Ovary (tissue), 3 donors: ENCODE measurements around the gene PIGU.

ENCODE experiments used
- EP300 ChIP-seq: sonication (generic); formaldehyde crosslinking; IDR thresholded peaks from one replicate; pipeline ENCODE4 v1.6.1; 2017; ENCODE audit warnings: antibody characterized with exemption
- POLR2A ChIP-seq: fragments of 450-650 bp; IDR thresholded peaks from one replicate; pipeline ENCODE4 v1.6.1; 2017; ENCODE audit warnings: antibody characterized with exemption, mild to moderate bottlenecking, moderate library complexity
- TF ChIP-seq, protein P1 (sequence below), 3 donors: fragments of 450-650 bp in 2 of 3; fragments of 200-600 bp in 1 of 3; IDR thresholded peaks; one replicate each; pipeline versions ENCODE4 v1.5.1 to v1.8.0; 2016 to 2022; ENCODE audit warnings: antibody characterized with exemption in 3 of 3, mild to moderate bottlenecking in 1 of 3
- donor health status: DM: no; HTN: no; CAD: no.

DNA sequence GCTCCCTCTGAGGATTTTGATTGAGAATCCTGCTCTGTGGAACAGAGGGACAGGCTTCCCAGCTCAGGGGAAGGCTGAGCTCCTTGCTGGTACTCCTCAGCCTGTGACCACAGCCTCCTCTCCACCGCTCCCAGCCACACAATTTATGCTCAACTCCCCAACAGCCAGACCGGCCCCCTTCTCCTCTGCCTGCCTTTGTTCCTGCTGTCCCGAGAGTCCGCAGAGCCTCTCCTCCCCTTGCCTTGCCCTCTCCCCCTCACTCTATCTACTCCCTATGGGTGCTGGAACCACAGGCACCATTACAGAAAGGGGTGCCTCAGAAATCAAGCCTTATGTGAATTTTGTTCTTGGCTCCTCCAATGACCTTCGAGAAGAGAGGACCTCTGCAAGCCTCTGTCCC lies 102.5 kb downstream of the PIGU start:
- TF ChIP-seq, protein P1, sequence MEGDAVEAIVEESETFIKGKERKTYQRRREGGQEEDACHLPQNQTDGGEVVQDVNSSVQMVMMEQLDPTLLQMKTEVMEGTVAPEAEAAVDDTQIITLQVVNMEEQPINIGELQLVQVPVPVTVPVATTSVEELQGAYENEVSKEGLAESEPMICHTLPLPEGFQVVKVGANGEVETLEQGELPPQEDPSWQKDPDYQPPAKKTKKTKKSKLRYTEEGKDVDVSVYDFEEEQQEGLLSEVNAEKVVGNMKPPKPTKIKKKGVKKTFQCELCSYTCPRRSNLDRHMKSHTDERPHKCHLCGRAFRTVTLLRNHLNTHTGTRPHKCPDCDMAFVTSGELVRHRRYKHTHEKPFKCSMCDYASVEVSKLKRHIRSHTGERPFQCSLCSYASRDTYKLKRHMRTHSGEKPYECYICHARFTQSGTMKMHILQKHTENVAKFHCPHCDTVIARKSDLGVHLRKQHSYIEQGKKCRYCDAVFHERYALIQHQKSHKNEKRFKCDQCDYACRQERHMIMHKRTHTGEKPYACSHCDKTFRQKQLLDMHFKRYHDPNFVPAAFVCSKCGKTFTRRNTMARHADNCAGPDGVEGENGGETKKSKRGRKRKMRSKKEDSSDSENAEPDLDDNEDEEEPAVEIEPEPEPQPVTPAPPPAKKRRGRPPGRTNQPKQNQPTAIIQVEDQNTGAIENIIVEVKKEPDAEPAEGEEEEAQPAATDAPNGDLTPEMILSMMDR (IDR thresholded peaks at IDR 0.05): no peak
- no peak for TF ChIP-seq EP300
- TF ChIP-seq POLR2A: no peak
